ENCODE data around the gene RAP2C. TPM values are rescaled to one million over a fixed set of nuclear protein-coding genes. Genes with fewer than 3 reads are reported as not detected.

Gene RAP2C
- total RNA-seq, 2 donors from 2014 or later: 7.8 to 7.9 TPM

- no peaks in the 10 kb centered on the region for H3K27me3 ChIP-seq
- no peak for ATAC-seq
Measured at GRCh38 chrX:132181364-132181763, 37.9 kb downstream of the RAP2C start.

GRCh38 chrX:132180929-132181328 lies 38.3 kb downstream of the RAP2C start:
- Histone ChIP-seq H3K4me3 (no peak overlapping the region), H3K27ac (no peak overlapping the region), H3K36me3 (replicated peaks in 1 of 2; ENCODE audit: insufficient read depth in 1 of 2, low read depth in 2 of 2) (no peaks in the 10 kb centered on the region), H3K9me3 (no peaks in the 10 kb centered on the region), H3K27me3 (no peaks in the 10 kb centered on the region), H3K4me1 (no peaks in the 10 kb centered on the region)
- 36 to 48% methylated on average over 3 of the region's 3 CpGs for WGBS, 2 donors
- DNase-seq (no peak), ATAC-seq (no peak)
- intact Hi-C loops (cut with DNase I): no loop called here
- TF ChIP-seq CTCF (IDR thresholded peaks at IDR 0.05) (no peak), POLR2A (IDR thresholded peaks at IDR 0.05) (no peak)

More at GRCh38 chrX:132181364-132181763, 37.9 kb downstream of the RAP2C start:
- 28 to 34% methylated on average over 3 to 5 of the region's 7 CpGs for WGBS, 2 donors
- Histone ChIP-seq H3K36me3 (replicated peaks in 1 of 2; ENCODE audit: insufficient read depth in 1 of 2, low read depth in 2 of 2) (no peaks in the 10 kb centered on the region), H3K4me1 (no peaks in the 10 kb centered on the region), H3K4me3 (no peak overlapping the region), H3K9me3 (no peaks in the 10 kb centered on the region), H3K27ac (no peak overlapping the region)
- DNase-seq: peak; percentile 18 to 60 (median 38)
- intact Hi-C loops (cut with DNase I): no loop called here
- no peak for TF ChIP-seq CTCF (IDR thresholded peaks at IDR 0.05)
- no peak for TF ChIP-seq POLR2A (IDR thresholded peaks at IDR 0.05)

GRCh38 chrX:132173647-132174046 lies 45.6 kb downstream of the RAP2C start:
- H3K4me1 ChIP-seq: no peaks in the 10 kb centered on the region
- DNase-seq (no peak), ATAC-seq (no peak)
- no peaks in the 10 kb centered on the region for H3K27me3 ChIP-seq
- H3K4me3 ChIP-seq: no peak overlapping the region
- no peaks in the 10 kb centered on the region for H3K9me3 ChIP-seq
- intact Hi-C loops (cut with DNase I): no loop called here
- 57 to 71% methylated on average over 1 of the region's 1 CpG for WGBS, 2 donors
- no peaks in the 10 kb centered on the region for H3K36me3 ChIP-seq (replicated peaks in 1 of 2; ENCODE audit: insufficient read depth in 1 of 2, low read depth in 2 of 2)
- TF ChIP-seq POLR2A (IDR thresholded peaks at IDR 0.05) (no peak), CTCF (IDR thresholded peaks at IDR 0.05) (no peak)
- H3K27ac ChIP-seq: no peak overlapping the region

- no peaks in the 10 kb centered on the region for H3K27me3 ChIP-seq
- DNase-seq: no peak
- no peak for TF ChIP-seq CTCF (IDR thresholded peaks at IDR 0.05)
- TF ChIP-seq POLR2A (IDR thresholded peaks at IDR 0.05): no peak
Measured at GRCh38 chrX:132171881-132172280, 47.4 kb downstream of the RAP2C start.

GRCh38 chrX:132171478-132171877 lies 47.8 kb downstream of the RAP2C start:
- 51 to 63% methylated on average over 3 of the region's 3 CpGs for WGBS, 2 donors
- H3K27me3 ChIP-seq: no peaks in the 10 kb centered on the region
- intact Hi-C loops (cut with DNase I): no loop called here

More at GRCh38 chrX:132171881-132172280, 47.4 kb downstream of the RAP2C start:
- H3K4me3 ChIP-seq: no peak overlapping the region
- no peaks in the 10 kb centered on the region for H3K4me1 ChIP-seq
- H3K9me3 ChIP-seq: no peaks in the 10 kb centered on the region
- no peak overlapping the region for H3K27ac ChIP-seq
- no peaks in the 10 kb centered on the region for H3K36me3 ChIP-seq (replicated peaks in 1 of 2; ENCODE audit: insufficient read depth in 1 of 2, low read depth in 2 of 2)
- intact Hi-C loops (cut with DNase I): no loop called here
- WGBS, 2 donors: 82 to 90% methylated on average over 3 of the region's 3 CpGs
- no peak for ATAC-seq

More at GRCh38 chrX:132171478-132171877, 47.8 kb downstream of the RAP2C start:
- Histone ChIP-seq H3K4me3 (no peak overlapping the region), H3K27ac (no peak overlapping the region), H3K9me3 (no peaks in the 10 kb centered on the region), H3K36me3 (replicated peaks in 1 of 2; ENCODE audit: insufficient read depth in 1 of 2, low read depth in 2 of 2) (no peaks in the 10 kb centered on the region), H3K4me1 (no peaks in the 10 kb centered on the region)
- no peak for DNase-seq
- no peak for TF ChIP-seq POLR2A (IDR thresholded peaks at IDR 0.05)
- no peak for TF ChIP-seq CTCF (IDR thresholded peaks at IDR 0.05)
- no peak for ATAC-seq

Data from body of pancreas (tissue), 4 donors.